GM06990 (cell line): Measurements from ENCODE around the gene RGS13.

Experiments used
- DNase-seq: peaks from one replicate; pipeline ENCODE4 v3.0.0-alpha.2; 2011; ENCODE audit not compliant: insufficient read length; ENCODE audit errors: extremely low read depth
- H3K27me3 ChIP-seq: replicated peaks from 2 replicates; pipeline ENCODE4 v1.6.0; 2011; ENCODE audit warnings: low read length; ENCODE audit not compliant: control insufficient read depth, insufficient read depth
- H3K36me3 ChIP-seq: 2 replicates; pipeline ENCODE4 v1.5.1; 2011; ENCODE audit warnings: low read length; ENCODE audit not compliant: control insufficient read depth, insufficient read depth
- H3K4me3 ChIP-seq: replicated peaks from 2 replicates; pipeline ENCODE4 v1.5.1; 2011; ENCODE audit warnings: low read depth, mild to moderate bottlenecking, control low read depth, low read length
- TF ChIP-seq, protein P1 (sequence below): IDR thresholded peaks from 2 replicates; pipeline ENCODE4 v1.5.1; 2011; ENCODE audit warnings: low read length, control low read depth, mild to moderate bottlenecking, inconsistent platforms; ENCODE audit not compliant: insufficient read depth, poor library complexity, severe bottlenecking

Gene RGS13

DNA sequence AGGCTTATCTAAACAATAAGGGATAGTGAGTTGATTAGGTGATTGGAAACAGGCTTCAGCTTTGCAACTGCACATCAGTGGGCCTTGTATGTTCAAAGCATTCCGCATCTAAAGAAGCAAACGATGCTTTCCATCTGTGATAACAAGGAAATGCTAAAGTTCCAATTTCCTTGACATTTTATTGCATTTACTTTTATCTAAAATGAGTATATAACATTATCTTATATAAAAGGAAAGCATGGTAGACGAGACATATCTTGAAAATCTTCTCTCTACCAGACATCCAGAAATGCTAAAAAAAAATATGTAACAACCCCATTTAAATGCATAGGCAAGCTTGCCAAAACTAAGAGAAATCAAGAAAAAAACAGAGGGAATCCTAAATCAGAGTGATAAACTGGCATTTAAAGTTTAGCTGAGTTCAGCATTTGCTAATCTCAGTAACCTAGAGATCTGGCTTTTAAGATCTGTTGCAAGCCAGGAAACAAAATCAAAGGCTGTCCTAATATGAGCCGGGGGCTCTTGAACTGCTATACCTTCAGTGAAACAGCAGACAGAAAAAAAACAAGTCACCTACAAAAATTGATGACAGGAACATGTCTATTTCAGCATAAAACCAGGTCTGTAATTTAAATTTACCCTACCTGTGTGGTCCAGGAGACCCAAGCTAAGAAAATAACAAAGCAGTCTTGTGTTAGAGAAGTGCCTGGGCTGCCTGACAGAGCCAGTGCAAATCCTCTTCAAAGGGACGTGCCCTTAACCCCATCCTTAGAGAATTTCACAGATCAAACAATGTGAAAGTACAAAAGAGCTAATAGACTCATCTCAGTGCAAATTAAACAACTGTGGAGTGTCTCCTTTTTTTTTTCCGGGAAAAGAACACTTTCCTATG lies 3.1 kb upstream of the RGS13 start:
- no peaks in the 10 kb centered on the region for H3K36me3 ChIP-seq
- DNase-seq = no peak
- TF ChIP-seq, protein P1, sequence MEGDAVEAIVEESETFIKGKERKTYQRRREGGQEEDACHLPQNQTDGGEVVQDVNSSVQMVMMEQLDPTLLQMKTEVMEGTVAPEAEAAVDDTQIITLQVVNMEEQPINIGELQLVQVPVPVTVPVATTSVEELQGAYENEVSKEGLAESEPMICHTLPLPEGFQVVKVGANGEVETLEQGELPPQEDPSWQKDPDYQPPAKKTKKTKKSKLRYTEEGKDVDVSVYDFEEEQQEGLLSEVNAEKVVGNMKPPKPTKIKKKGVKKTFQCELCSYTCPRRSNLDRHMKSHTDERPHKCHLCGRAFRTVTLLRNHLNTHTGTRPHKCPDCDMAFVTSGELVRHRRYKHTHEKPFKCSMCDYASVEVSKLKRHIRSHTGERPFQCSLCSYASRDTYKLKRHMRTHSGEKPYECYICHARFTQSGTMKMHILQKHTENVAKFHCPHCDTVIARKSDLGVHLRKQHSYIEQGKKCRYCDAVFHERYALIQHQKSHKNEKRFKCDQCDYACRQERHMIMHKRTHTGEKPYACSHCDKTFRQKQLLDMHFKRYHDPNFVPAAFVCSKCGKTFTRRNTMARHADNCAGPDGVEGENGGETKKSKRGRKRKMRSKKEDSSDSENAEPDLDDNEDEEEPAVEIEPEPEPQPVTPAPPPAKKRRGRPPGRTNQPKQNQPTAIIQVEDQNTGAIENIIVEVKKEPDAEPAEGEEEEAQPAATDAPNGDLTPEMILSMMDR = no peak

DNA sequence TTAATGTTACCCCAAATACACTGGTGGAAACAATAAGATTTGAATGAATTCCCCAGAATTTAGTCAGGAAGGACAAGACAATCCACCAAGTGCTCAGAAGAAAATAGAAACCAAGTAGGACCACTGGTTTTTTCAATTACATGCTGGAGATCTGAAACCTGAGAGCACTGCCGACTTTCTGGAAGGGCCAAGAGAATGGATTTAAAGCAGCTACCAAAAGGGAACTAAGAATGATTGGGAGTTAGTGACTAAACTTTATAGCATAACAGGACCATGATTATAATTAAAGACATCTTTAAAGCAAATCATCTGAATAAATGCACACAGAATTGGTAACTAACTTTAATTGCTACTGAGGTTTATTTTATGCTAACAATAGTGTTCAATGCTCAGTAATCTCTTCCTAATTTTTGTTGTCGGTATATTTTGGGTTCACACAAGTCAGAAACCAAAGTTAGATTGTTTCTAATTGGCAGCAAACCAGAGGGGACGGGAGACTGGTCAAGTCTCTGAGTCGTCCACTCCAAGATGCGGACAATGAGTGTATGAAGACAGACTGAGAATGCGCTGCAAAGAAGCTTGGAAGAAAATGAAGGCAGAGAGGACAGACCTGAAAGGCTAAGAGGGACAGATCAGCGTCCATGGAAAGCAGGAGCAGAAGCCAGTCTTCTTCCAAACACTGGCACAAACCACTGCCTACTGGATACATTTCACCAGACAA lies 2.3 kb upstream of the RGS13 start:
- Histone ChIP-seq H3K36me3 (no peaks in the 10 kb centered on the region), H3K27me3 (peaks cover 1% of the 10 kb centered on the region; the same call in 1 of the 2 replicates), H3K4me3 (no peak overlapping the region)
- no peak for DNase-seq
- TF ChIP-seq, protein P1 = no peak

More for the DNA sequence above, 3.1 kb upstream of the RGS13 start:
- Histone ChIP-seq H3K4me3 (no peak overlapping the region), H3K27me3 (peaks cover 1% of the 10 kb centered on the region; the same call in 1 of the 2 replicates)

DNA sequence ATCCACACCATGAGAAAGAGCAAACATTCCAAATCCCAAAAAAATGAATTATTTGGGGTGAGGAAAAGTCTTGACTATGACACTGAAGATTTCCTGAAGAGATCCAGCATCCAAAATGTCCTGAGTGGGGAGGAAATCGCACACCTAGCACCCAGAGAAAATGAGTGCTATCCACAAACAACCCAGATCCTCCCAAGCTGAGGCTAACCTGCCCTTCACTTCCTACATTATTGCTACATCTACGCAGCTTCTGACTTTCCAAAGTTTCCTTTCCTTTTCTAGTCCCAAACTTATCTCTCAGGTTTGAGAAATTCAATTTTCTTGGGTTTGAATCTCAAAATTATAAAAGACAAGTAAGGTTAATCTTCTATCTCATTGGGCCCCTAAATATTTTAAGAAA lies 906 bp upstream of the RGS13 start:
- TF ChIP-seq, protein P1 = no peak
- Histone ChIP-seq H3K36me3 (no peaks in the 10 kb centered on the region), H3K4me3 (no peak overlapping the region), H3K27me3 (peaks cover 1% of the 10 kb centered on the region; the same call in 1 of the 2 replicates)
- DNase-seq = no peak

GRCh38 chr1:192639607-192640368 lies 3.8 kb downstream of the RGS13 start:
- TF ChIP-seq, protein P1 = no peak
- DNase-seq = peak; percentile 50
- no peaks in the 10 kb centered on the region; the same call in 1 of the 2 replicates for H3K27me3 ChIP-seq
- H3K4me3 ChIP-seq = no peak overlapping the region
- H3K36me3 ChIP-seq = no peaks in the 10 kb centered on the region

DNA sequence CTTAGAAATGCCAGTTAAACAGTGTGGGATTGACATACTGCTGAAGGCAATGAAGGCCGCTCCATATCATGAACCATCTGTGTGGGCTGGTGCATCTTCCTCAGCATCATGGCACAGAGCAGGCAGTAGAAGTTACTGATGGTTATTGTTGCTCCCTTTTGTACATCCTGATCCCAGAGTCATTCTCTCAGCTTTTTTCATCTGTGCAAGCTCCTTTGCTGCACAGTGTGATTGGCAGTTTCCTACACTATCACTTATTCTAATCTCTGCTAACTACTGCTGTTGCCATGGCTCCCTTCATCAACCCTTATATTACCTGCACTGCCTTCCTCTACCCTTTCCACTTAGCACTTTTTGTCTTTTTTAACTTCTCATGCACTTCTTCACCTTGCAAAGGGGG lies 16.2 kb downstream of the RGS13 start:
- DNase-seq = no peak
- Histone ChIP-seq H3K4me3 (no peak overlapping the region), H3K36me3 (no peaks in the 10 kb centered on the region), H3K27me3 (no peaks in the 10 kb centered on the region; the same call in none of the 2 replicates)
- TF ChIP-seq, protein P1 = no peak
